Muscle of leg (tissue), 9 donors: ENCODE data around the gene GPA33. TPM values are rescaled to one million over a fixed set of nuclear protein-coding genes. Genes with fewer than 3 reads are reported as not detected.

Source experiments
- polyA plus RNA-seq, 8 donors: library from polyadenylated mRNA; unstranded; fragments of 120-200 nt; gene quantifications; one replicate each; pipeline versions ENCODE4 v1.2.1 to v1.2.3, GENCODE V29; 2013; ENCODE audit warnings: inconsistent platforms in 1 of 8, low replicate concordance in 1 of 8; ENCODE audit not compliant: insufficient read length in 8 of 8, insufficient read depth in 1 of 8
- total RNA-seq: library from RNA; stranded (reverse); fragments of 120-200 nt; gene quantifications from one replicate; pipeline ENCODE4 v1.2.4, GENCODE V29; 2013

Gene GPA33
- total and polyA plus RNA-seq, 9 donors, result 0.04 to 3.7 (median 0.11) TPM; not detected in 1

Other genes starting within 250 kb of the GPA33 start
- 12.7 TPM for gene TADA1, start 214.1 kb downstream of the GPA33 start, total RNA-seq
- 10 to 100 TPM; 11.4 to 14.6 (median 12.8) TPM for gene TADA1, start 214.1 kb downstream of the GPA33 start, polyA plus RNA-seq
- 2.5 TPM for gene ILDR2, start 114.8 kb downstream of the GPA33 start, total RNA-seq
- 1 to 10 TPM; 1.6 to 3.4 (median 2.4) TPM for gene ILDR2, start 114.8 kb downstream of the GPA33 start, polyA plus RNA-seq
- 0.27 TPM for gene MAEL, start 101.1 kb downstream of the GPA33 start, total RNA-seq
- gene MAEL, start 101.1 kb downstream of the GPA33 start, polyA plus RNA-seq, result 1 to 10 TPM in 1 of 8 donors, under 1 TPM in 7; 0.27 to 1.1 (median 0.45) TPM
- 49.6 TPM for gene STYXL2, start 3.7 kb upstream of the GPA33 start, total RNA-seq
- 100 to 1,000 TPM in 3 of 8 donors, 10 to 100 TPM in 5; 73.9 to 119 (median 98.0) TPM for gene STYXL2, start 3.7 kb upstream of the GPA33 start, polyA plus RNA-seq
- 6.9 TPM for gene POU2F1, start 130.5 kb upstream of the GPA33 start, total RNA-seq
- 1 to 10 TPM; 4.5 to 6.7 (median 5.5) TPM for gene POU2F1, start 130.5 kb upstream of the GPA33 start, polyA plus RNA-seq